AG09309 (cell line): ENCODE data around the gene LRRC9.

Experiments used
- DNase-seq: peaks from one replicate; pipeline ENCODE4 v3.0.0-alpha.2; 2010; ENCODE audit warnings: low read depth
- H3K4me3 ChIP-seq: 2 replicates; pipeline ENCODE4 v1.5.1; 2011; ENCODE audit warnings: mild to moderate bottlenecking, low read depth, low read length, moderate library complexity; ENCODE audit not compliant: control insufficient read depth
- TF ChIP-seq, protein P1 (sequence below): IDR thresholded peaks from 2 replicates; pipeline ENCODE4 v1.5.1; 2011; ENCODE audit warnings: mild to moderate bottlenecking, low read depth, low read length, inconsistent platforms; ENCODE audit not compliant: insufficient read depth, control insufficient read depth; ENCODE audit errors: missing control alignments

The LRRC9 gene

DNA sequence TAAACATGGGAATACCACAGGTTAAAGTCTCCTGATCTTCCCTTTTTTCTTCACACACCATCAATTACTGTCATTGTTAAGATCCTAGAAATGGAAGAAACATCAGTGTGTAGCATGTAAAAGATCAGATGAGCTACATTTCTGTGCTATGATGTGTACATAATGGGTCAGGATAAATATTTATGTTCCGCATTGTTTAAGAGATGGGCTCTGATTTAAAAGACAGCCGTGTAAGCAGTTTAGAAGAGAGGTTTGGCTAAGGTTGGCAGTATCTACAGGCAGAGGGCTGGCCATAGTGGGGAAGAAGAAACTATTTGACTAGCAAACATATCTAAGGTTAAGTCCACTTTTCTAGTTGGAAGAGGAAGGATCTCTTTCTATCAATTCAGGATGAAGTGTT lies 49.4 kb downstream of the LRRC9 start:
- TF ChIP-seq, protein P1, sequence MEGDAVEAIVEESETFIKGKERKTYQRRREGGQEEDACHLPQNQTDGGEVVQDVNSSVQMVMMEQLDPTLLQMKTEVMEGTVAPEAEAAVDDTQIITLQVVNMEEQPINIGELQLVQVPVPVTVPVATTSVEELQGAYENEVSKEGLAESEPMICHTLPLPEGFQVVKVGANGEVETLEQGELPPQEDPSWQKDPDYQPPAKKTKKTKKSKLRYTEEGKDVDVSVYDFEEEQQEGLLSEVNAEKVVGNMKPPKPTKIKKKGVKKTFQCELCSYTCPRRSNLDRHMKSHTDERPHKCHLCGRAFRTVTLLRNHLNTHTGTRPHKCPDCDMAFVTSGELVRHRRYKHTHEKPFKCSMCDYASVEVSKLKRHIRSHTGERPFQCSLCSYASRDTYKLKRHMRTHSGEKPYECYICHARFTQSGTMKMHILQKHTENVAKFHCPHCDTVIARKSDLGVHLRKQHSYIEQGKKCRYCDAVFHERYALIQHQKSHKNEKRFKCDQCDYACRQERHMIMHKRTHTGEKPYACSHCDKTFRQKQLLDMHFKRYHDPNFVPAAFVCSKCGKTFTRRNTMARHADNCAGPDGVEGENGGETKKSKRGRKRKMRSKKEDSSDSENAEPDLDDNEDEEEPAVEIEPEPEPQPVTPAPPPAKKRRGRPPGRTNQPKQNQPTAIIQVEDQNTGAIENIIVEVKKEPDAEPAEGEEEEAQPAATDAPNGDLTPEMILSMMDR: no peak
- H3K4me3 ChIP-seq: no peak overlapping the region
- no peak for DNase-seq

DNA sequence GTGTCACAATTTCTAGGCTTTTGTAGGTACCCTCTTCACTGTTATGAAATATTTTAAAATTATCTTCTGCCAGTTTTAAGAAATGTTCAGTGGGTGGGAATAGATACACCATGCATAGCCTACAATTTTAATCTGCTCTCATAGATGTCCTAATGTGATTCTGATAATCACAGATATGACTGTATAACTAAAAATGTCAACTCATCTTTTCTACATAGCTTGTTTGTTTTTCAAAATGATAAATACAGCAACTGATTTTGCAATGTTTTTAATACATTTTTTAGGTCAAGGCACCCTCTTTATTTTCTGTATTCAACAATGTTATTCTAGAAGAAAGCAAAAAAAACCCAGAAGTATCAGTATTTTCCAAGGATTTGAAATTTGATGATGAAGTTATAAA lies 61.6 kb downstream of the LRRC9 start:
- no peak for DNase-seq
- H3K4me3 ChIP-seq: no peak overlapping the region
- TF ChIP-seq, protein P1: no peak

- H3K4me3 ChIP-seq: no peak overlapping the region
- TF ChIP-seq, protein P1: no peak
- no peak for DNase-seq
Measured at GRCh38 chr14:59983048-59983447, 63.1 kb downstream of the LRRC9 start.

GRCh38 chr14:59986556-59987059 lies 66.7 kb downstream of the LRRC9 start:
- H3K4me3 ChIP-seq: no peak overlapping the region
- DNase-seq: no peak
- TF ChIP-seq, protein P1: no peak

DNA sequence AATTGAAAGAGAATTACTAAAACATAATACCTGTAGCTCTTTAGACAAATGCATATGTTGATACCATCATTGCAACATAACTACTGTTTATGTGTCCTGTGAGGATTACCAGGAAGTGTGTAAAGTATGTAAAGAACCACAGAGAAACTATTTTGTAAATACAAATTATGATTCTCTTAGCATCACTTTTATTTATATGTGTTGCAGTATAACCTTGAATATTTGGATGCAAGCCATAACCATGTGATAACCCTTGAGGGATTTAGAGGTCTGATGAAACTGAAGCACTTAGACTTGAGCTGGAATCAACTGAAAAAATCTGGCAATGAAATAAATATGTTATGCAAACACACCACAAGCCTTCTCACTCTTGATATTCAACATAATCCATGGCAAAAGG lies 77.5 kb downstream of the LRRC9 start:
- H3K4me3 ChIP-seq: no peak overlapping the region
- TF ChIP-seq, protein P1: no peak
- DNase-seq: no peak

- TF ChIP-seq, protein P1: no peak
Measured at GRCh38 chr14:59997966-59998365, 78.0 kb downstream of the LRRC9 start.

GRCh38 chr14:59998564-59998963 lies 78.6 kb downstream of the LRRC9 start:
- DNase-seq: no peak
- H3K4me3 ChIP-seq: no peak overlapping the region
- TF ChIP-seq, protein P1: no peak

More at GRCh38 chr14:59997966-59998365, 78.0 kb downstream of the LRRC9 start:
- DNase-seq: no peak
- no peak overlapping the region for H3K4me3 ChIP-seq
